Gastroesophageal sphincter (tissue), 4 donors: ENCODE measurements around the gene NPPB. TPM values are rescaled to one million over a fixed set of nuclear protein-coding genes. Genes with fewer than 3 reads are reported as not detected.

ENCODE experiments used
- ATAC-seq: fragments of 150-250 bp; one replicate; pipeline ENCODE4 v1.9.1; 2016; ENCODE audit warnings: mild to moderate bottlenecking, moderate library complexity
- H3K27ac ChIP-seq, 4 donors: fragments of 200-600 bp; sonication (generic) in 3 of 4; 1 replicate in 3 of 4; 2 replicates in 1 of 4; pipeline ENCODE4 v1.5.1; 2016 to 2019
- H3K27me3 ChIP-seq: fragments of 200-600 bp; sonication (generic); one replicate; pipeline ENCODE4 v1.5.1; 2019
- H3K36me3 ChIP-seq, 2 donors: fragments of 200-600 bp; sonication (generic); one replicate each; pipeline ENCODE4 v1.5.1; 2019; ENCODE audit warnings: control low read depth in 1 of 2
- H3K4me1 ChIP-seq, 3 donors: fragments of 200-600 bp; sonication (generic); 1 replicate in 2 of 3; 2 replicates in 1 of 3; pipeline ENCODE4 v1.5.1; 2016 to 2019; ENCODE audit warnings: control low read depth in 2 of 3
- H3K4me3 ChIP-seq, 2 donors: fragments of 200-600 bp; sonication (generic); one replicate each; pipeline ENCODE4 v1.5.1; 2019; ENCODE audit warnings: mild to moderate bottlenecking in 1 of 2, moderate library complexity in 1 of 2
- H3K9me3 ChIP-seq, 3 donors: fragments of 200-600 bp; sonication (generic); one replicate each; pipeline ENCODE4 v1.5.1; 2017 to 2019; ENCODE audit warnings: control low read depth in 2 of 3
- CTCF ChIP-seq, 4 experiments: fragments of 200-600 bp in 2 of 4; fragments of 450-650 bp in 2 of 4; sonication (generic) in 1 of 4; IDR thresholded peaks; one replicate each; pipeline ENCODE4 v1.5.1; 2017 to 2019; ENCODE audit warnings: antibody characterized with exemption in 4 of 4, mild to moderate bottlenecking in 2 of 4, moderate library complexity in 2 of 4
- EP300 ChIP-seq: sonication (generic); formaldehyde crosslinking; IDR thresholded peaks from one replicate; pipeline ENCODE4 v1.6.1; 2017; ENCODE audit warnings: antibody characterized with exemption, mild to moderate bottlenecking
- POLR2A ChIP-seq, 2 donors: fragments of 450-650 bp; IDR thresholded peaks; one replicate each; pipeline ENCODE4 v1.6.1; 2017; ENCODE audit warnings: antibody characterized with exemption in 2 of 2, mild to moderate bottlenecking in 2 of 2, moderate library complexity in 1 of 2
- POLR2AphosphoS5 ChIP-seq: sonication (generic); formaldehyde crosslinking; IDR thresholded peaks from one replicate; pipeline ENCODE4 v1.6.1; 2017; ENCODE audit warnings: antibody characterized with exemption
- WGBS, 2 donors: methylation state at CpG; one replicate each; pipeline ENCODE4 v1.1.5; 2018; ENCODE audit warnings: low coverage in 1 of 2; 5-methylcytosine and 5-hydroxymethylcytosine counted together
- total RNA-seq, 4 donors: library from RNA; depleted of rRNA; stranded (reverse); fragments of >200 nt; gene quantifications; one replicate each; pipeline ENCODE4 v1.1.0, GENCODE V29; 2016

Gene NPPB
- total RNA-seq, 4 donors from 2014 or later = not detected

DNA sequence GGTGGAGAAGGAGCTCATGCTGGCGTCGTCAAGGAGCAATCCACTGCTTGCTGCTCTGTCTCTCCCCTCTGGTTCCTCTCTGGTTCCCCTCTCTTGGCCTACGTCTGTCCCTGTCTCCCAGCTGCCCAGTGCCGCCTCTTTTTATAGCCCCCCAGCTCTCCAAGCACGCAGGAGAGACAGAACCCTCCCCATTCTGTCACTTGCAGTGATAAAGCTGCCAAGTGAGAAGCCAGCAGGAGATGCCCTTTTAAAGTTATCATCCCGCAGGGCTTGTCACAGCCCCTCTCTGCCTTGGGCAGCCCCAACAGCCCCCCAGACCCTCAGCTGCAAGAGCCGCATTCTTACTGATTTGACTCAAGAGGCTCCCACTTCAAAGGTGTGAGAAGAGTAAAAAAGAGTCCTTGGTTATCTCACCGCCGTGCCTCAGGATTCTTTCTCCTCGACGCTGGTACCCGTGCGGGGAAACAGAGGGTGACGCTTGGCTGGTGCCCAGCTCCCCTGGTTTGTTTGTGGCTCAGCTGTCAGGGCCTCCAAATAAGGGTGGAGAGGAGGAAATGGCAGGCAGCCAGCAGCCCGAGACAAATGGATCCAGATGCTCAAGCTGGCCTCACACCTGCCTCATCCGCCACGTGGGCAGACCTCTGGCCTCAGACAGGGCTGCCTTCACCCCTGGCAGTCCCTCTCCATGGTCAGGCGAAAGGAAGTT lies 10.9 kb downstream of the NPPB start, which contains the start of gene NPPA:
TSS of gene NPPA (minus strand) at position 117 of the 706 bp plus-strand sequence. CDS start at position 18, 99 bp downstream.
- 52 to 61% methylated on average over 5 to 12 of the region's 18 CpGs for WGBS, 2 donors
- no peak within 1 kb of the TSS for H3K27ac ChIP-seq
- ATAC-seq = no peak
- no peaks in the 10 kb centered on the region for H3K9me3 ChIP-seq
- TF ChIP-seq POLR2A (IDR thresholded peaks at IDR 0.05) (no peak), POLR2AphosphoS5 (no peak)
- H3K4me1 ChIP-seq = no peaks in the 10 kb centered on the region
- peaks cover 0 to 49% of the 10 kb centered on the region in 2 donors for H3K36me3 ChIP-seq
- peaks cover 7% of the 10 kb centered on the region for H3K27me3 ChIP-seq
- H3K4me3 ChIP-seq = no peak within 1 kb of the TSS

GRCh38 chr1:11845641-11846335 lies 13.0 kb downstream of the NPPB start:
- H3K36me3 ChIP-seq = peaks cover 0 to 69% of the 10 kb centered on the region in 2 donors
- 47 to 52% methylated on average over 5 of the region's 5 CpGs for WGBS, 2 donors
- no peak overlapping the region for H3K4me3 ChIP-seq
- H3K27me3 ChIP-seq = no peaks in the 10 kb centered on the region
- H3K9me3 ChIP-seq = no peaks in the 10 kb centered on the region
- TF ChIP-seq POLR2AphosphoS5 (no peak), POLR2A (IDR thresholded peaks at IDR 0.05) (no peak), EP300 (no peak), CTCF (IDR thresholded peaks at IDR 0.05) (no peak)
- H3K4me1 ChIP-seq = no peaks in the 10 kb centered on the region
- H3K27ac ChIP-seq = no peak overlapping the region
- ATAC-seq = no peak

DNA sequence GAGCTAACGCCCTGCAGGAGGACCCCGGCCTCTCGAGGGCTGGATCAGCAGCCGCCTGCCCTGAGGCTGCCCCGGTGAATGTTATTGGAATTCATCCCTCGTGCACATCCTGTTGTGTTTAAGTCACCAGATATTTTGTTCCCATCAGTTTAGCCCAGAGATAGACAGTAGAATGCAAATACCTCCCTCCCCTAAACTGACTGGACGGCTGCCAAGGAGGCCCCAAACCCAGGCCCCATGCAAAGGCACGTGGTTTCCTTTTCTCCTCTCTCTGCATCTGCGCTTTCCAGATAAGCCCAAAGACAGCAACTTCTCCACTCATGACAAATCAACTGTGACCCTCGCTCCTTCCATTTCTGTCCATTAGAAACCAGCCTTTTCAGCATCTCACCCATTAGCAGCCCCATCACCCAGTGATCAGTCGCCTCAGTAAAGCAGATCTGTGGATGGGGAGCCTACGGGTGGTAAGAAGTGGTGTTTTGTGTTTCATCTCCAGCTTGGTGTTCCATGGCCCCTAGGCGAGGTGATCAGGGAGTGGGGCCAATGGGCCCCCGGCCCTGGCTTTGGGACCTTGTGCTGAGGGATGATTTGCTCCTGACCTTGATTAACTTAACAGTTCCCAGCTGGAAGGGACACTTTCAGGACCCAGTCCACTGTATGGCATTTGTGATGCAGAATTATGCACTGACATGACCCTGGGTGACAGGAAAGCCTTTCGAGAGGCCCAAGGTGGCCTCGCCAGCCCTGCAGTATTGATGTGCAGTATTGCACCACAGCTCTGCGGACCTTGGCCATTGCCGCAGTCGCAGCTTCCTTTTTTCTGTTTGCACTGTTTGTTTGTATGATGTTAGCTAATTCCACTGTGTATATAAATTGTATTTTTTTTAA lies 16.3 kb downstream of the NPPB start:
- WGBS, 2 donors = 43 to 52% methylated on average over 7 to 10 of the region's 19 CpGs
- Histone ChIP-seq H3K27me3 (no peaks in the 10 kb centered on the region), H3K36me3 (peaks cover 0 to 97% of the 10 kb centered on the region in 2 donors), H3K9me3 (no peaks in the 10 kb centered on the region), H3K4me3 (no peak overlapping the region), H3K4me1 (peaks cover 0 to 6% (median 0%) of the 10 kb centered on the region in 3 donors), H3K27ac (no peak overlapping the region)
- ATAC-seq = no peak
- no peak for TF ChIP-seq POLR2AphosphoS5
- TF ChIP-seq CTCF (IDR thresholded peaks at IDR 0.05) = no peak
- no peak for TF ChIP-seq POLR2A (IDR thresholded peaks at IDR 0.05)
- no peak for TF ChIP-seq EP300

DNA sequence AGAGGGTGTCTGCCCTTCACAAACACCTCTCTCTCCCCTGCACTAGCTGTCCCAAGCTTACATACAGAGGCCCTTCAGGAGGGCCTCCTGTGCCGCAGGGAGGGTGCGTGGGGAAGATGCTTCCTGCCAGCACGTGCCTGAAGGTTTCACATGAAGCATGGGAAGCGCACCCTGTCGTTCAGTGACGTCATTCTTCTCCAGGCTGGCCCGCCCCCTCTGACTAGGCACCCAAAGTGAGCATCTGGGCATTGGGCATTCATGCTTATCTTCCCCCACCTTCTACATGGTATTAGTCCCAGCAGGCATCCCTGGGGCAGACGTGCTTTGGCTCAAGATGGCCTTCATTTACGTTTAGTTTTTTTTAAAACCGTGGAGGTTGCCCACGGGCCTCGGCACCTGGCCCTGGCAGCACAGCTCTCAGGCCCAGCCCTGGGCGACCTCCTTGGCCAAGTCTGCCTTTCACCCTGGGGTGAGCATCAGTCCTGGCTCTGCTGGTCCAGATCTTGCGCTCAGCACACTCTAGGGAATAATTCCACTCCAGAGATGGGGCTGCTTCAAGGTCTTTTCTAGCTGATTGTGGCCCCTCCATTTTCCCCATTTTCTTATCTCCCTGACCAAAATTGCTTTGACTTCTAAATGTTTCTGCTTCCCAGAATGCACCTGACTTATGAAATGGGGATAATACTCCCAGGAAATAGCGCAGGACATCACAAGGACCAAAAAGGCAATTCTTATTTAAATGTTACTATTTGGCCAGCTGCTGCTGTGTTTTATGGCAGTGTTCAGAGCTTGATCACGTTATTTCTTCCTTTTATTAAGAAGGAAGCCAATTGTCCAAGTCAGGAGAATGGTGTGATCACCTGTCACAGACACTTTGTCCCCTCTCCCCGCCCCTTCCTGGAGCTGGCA lies 17.2 kb downstream of the NPPB start:
- WGBS, 2 donors = 62 to 71% methylated on average over 5 to 16 of the region's 17 CpGs
- TF ChIP-seq CTCF (IDR thresholded peaks at IDR 0.05) (no peak), EP300 (no peak), POLR2AphosphoS5 (no peak), POLR2A (IDR thresholded peaks at IDR 0.05) (no peak)
- peaks cover 0 to 6% (median 0%) of the 10 kb centered on the region in 3 donors for H3K4me1 ChIP-seq
- H3K9me3 ChIP-seq = no peaks in the 10 kb centered on the region
- ATAC-seq = no peak
- no peak overlapping the region for H3K4me3 ChIP-seq
- peaks cover 0 to 97% of the 10 kb centered on the region in 2 donors for H3K36me3 ChIP-seq
- no peaks in the 10 kb centered on the region for H3K27me3 ChIP-seq
- no peak overlapping the region for H3K27ac ChIP-seq
